ENCODE data around the gene PPP2R2C.

GRCh38 chr4:6369924-6370645, 102.3 kb downstream of the PPP2R2C start:
- TF ChIP-seq RAD21 (IDR thresholded peaks at IDR 0.05; ENCODE audit: low read depth) (no peak), YY1 (IDR thresholded peaks at IDR 0.05; ENCODE audit: extremely low read depth, insufficient replicate concordance, low read depth, low read length) (no peak), EZH2phosphoT487 (IDR thresholded peaks at IDR 0.05; ENCODE audit: borderline replicate concordance) (no peak), CTCF (IDR thresholded peaks at IDR 0.05 in 2 of 3, conservative IDR thresholded peaks at IDR 0.05 in 1 of 3; ENCODE audit: borderline replicate concordance in 1 of 3, insufficient read depth in 1 of 3, low read depth in 2 of 3, low read length in 2 of 3) (no peak), CEBPB (IDR thresholded peaks at IDR 0.05; ENCODE audit: low read depth) (no peak), POLR2A (IDR thresholded peaks at IDR 0.05; ENCODE audit: borderline replicate concordance, extremely low read depth, insufficient read depth, insufficient read length) (no peak), POLR2AphosphoS5 (IDR thresholded peaks at IDR 0.05; ENCODE audit: low read depth, low read length) (no peak), TCF7L2 (IDR thresholded peaks at IDR 0.05; ENCODE audit: borderline replicate concordance, extremely low read depth, insufficient read depth, insufficient read length) (no peak), SIN3A (IDR thresholded peaks at IDR 0.05; ENCODE audit: low read depth) (no peak)
- TF ChIP-seq, protein P1, sequence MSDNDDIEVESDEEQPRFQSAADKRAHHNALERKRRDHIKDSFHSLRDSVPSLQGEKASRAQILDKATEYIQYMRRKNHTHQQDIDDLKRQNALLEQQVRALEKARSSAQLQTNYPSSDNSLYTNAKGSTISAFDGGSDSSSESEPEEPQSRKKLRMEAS (IDR thresholded peaks at IDR 0.05): no peak

All from HCT116 (cell line).